Fibroblast of peridontal ligament (primary cell): ENCODE results near the gene FERMT3.

Experiments used
- DNase-seq: peaks from one replicate; pipeline ENCODE4 v3.0.0-alpha.2; 2010; ENCODE audit errors: extremely low read depth

FERMT3 gene

DNA sequence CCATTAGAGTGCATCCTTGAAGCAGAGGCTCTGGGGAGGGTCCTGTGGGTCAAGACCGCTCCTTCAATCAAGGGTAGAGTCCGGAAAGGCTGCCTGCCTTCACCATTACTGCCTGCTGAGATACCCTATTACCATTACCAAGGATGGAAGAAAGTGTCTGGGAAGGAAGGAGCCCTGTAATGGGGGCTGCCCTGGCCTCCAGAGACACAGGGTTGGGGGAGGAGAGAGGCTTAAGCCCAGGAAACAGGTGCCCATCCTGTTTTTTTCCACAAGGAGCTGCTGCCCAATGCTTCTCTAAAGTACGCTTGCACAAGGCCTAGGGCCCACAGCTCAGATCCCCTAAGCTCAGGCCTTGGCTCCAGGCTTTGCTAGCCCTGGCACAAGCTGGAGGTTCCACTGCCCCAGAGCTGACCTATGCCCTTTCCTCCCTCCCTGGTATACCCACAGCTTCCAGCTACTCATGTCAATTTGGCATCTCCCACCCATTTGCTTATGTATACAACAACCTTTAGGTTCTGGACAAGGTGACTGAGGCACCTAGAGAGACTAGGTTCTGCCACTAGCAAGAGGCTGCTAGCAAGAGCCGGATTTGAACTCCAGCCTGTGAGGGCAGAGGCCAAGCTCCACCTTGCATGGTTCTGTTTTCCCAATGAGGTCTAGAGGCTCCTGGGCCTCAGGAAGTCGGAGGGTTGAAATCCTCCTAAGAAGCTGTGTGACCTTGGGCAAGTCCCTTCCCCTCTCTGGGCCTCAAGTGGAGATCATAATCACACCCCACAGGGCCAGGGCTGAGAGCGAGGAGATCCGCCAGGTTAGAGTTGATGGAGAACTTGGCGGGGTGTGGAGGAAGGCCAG is 43.3 kb downstream of the FERMT3 start:
- no peak for DNase-seq

DNA sequence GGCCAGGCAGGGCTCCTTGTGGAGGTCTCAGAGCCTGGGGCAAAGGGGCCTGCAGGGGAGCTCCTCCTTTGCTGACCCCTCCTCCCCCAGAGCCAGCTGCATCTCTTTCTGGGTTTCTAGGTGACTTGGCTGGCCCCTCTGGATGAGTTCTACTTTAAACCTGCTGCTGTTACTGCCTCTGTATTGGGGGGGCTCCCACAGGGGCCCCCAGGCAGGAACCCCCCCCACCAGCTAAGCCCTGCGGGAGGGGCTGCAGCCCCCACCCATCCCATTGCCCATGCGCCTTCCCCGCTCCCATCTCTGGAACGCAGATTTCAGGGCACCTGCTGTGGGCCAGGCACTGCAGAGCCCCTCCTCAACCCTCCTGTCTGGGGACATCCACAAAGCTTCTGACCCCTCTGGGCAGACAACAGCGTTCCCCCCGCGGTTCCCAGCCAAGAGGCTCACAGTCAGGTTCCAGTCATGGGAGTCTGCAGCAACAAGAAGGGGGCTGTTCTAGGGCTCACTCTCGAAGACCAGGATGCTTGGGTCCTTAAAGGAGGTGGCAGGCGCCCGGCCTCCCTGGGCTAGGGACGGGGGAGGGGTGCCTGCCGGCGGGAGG is 44.0 kb downstream of the FERMT3 start:
- no peak for DNase-seq

DNA sequence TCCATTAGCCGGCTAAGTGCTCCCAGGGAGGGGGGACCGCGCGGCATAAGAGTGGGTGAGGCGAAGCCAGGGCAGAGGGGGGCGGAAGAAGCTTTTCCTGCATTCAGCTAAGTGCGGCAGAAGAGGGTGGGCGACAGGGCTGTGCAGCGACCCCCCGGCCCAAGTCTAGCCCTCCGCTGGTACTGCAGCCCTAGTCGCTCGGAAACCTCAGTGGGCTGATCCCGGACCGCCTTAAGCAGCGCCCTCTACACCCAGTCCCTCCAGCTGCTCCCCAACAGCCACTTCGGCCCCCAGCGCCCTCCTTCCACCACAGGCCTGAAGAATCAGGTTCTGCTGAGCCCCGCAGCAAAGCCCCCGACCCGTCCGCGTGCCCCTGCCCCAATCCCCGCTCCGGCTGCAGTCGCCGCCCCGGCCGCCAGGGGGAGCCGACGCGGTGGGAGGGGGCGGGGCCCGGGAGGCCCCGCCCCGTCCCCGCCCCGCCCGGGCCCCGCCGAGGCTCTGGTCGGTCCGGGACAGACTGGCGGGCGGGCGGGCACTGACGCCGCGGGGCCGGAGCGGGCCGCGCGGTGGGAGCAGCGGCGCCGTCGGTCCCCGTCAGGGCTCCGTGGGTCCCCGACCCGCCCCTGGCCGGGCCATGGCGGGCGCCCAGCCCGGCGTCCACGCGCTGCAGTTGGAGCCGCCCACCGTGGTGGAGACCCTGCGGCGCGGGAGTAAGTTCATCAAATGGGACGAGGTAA is 44.7 kb downstream of the FERMT3 start, which contains the start of gene PLCB3:
PLCB3 (plus strand) TSS at position 515 of the 737 bp plus-strand sequence; CDS start at position 635, 120 bp downstream.
- DNase-seq: no peak

DNA sequence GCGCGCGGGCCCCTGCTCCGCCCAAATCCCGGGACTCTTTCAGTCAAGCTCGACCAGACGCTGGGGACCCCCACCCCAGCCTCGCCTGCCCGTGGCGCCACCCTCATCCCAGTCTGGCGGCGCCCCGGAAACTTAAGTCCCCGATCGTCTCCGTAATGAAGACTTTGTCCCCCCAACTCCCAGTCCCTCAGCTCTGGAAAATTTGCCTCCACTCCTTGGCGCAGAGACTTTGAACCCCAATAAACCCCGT is 45.2 kb downstream of the FERMT3 start:
- no peak for DNase-seq

DNA sequence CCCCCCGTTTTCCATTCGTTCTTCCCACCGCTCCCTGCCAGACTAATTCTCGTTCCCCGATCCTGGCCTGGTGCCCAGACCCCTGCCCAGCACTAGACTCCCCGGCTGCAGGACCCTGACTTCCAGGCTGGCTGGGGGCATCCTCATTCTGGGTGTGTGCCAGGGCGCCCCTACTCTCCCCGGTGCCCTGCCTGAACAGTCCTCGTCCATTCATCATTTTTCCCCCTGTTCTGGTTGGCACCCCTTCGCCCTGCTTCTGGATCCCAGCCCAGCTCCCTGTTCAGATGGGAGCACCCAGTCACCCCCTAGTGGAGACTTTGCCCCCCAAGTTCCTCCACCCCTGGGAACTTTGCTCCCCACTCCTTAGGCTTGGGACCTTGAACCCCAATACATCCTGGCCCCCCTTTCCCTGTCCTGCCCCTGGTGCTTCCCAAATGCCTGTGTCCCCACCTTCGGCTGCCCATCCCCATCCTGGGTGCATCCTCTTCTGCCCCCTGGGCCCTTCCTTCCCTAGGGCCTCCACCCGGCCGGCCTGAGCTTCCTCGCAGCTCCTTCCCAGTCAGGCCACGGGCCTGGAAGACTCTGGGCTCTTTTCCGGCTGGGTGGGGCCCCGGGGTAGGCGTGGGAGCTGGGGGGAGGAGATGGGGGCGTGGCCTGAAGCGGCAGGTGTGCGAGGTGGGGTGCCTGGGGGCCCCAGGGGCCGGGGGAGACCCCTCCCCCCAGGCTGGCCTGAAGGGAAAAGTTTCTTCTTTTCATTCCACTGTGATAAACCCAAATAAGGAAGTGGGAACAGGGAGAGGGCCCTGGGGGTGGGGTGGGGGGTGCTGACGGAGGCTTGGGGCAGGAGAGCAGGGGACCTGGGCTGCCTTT is 45.7 kb downstream of the FERMT3 start:
- no peak for DNase-seq

DNA sequence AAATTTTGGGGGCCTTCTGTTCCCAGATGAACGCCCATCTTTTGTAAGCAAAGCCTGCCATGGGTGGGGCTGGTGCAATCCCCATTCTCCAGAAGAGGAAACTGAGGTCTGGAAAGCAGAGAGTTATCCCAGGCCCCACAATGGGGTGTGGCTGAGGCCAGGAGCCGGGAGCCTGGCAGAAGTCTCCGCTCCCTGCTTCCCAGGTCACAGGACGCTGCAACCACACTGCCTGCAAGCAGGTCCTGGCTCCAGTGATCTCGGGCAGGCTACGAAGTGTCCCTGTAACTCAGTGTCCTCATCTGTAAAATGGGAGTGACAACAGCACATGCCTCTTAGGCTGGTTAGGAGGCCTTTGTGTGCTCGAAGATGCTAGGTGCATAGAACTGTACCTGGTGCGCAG is 46.5 kb downstream of the FERMT3 start:
- no peak for DNase-seq

DNA sequence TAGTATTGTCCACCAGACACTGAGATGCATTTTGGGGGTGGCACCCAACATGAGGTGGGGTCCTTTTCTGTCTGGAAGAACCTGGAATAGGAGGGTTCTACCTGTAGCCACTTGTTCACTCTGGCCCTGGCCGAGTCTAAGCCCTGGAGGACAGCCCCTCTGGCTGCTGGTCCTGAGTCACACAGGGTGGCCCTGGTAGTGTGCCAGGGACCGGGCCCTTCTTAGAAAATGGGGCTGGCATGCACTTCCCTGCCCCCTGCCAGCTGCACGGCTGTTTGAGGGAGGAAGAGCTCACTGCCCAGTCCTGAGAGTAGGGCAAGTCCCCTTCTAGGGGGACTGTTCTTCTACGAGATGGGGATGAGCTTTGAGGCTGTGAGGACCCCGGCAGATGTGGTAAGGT is 47.0 kb downstream of the FERMT3 start:
- no peak for DNase-seq

DNA sequence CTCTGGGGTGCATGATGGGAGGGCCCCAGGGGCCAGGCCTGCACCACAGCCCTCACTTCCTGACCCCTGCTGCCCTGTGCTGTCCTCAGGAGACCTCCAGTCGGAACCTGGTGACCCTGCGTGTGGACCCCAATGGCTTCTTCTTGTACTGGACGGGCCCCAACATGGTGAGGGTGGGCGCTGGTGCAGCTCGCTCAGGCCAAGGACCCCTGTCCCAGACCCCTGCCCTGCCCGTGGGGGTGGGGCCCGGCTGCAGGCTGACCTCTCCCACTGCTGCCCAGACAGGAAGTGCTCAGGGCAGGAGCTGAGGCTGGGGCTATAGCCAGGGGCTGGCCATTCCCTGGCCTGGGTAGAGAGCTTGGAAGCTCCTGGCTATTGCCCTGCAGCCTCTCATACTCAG is 47.8 kb downstream of the FERMT3 start:
- DNase-seq: no peak

DNA sequence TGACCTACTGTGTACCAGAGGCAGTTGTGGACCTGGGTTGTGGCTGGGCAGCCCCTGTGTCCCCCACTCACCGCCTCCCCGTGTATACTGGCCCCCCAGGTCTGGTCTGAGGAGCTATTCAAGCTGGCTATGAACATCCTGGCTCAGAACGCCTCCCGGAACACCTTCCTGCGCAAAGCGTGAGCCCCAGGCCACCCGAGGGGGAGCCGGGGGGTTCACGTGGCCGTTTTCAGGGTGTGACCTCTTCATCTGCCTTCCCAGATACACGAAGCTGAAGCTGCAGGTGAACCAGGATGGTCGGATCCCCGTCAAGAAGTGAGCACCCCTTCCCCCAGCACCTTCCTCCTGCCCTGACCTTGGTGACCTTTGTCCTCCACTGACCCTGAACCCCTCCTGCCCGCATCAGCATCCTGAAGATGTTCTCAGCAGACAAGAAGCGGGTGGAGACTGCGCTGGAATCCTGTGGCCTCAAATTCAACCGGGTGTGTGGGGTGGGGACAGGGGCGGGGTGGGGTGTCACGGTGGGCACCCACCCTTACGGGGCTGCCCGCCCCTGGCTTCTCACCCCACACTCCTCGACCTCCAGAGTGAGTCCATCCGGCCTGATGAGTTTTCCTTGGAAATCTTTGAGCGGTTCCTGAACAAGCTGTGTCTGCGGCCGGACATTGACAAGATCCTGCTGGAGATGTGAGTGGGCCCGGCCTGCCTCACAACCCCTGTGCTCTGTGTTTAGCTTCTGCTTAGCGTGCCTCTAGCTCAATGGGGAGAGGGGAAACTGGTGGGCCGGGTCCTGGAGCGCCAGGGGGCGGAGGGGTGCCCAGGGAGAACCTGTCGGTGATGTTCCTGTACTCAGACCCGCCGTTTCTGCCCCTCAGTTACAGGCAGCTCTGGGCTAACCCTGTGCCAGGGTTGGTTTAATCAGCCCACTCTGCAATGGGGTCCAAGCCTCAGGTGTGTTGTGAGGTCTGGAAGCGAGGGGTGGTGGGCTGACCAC is 48.9 kb downstream of the FERMT3 start:
- DNase-seq: no peak

DNA sequence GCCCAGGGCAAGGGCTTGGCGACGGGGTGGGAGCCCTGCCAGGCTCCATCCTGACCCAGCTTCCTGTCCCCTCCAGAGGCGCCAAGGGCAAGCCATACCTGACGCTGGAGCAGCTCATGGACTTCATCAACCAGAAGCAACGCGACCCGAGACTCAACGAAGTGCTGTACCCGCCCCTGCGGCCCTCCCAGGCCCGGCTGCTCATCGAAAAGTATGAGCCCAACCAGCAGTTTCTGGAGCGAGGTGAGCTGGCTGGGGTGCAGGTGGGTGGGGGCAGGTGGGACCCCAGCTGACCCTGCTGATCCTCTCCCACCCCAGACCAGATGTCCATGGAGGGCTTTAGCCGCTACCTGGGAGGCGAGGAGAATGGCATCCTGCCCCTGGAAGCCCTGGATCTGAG is 49.8 kb downstream of the FERMT3 start:
- no peak for DNase-seq

DNA sequence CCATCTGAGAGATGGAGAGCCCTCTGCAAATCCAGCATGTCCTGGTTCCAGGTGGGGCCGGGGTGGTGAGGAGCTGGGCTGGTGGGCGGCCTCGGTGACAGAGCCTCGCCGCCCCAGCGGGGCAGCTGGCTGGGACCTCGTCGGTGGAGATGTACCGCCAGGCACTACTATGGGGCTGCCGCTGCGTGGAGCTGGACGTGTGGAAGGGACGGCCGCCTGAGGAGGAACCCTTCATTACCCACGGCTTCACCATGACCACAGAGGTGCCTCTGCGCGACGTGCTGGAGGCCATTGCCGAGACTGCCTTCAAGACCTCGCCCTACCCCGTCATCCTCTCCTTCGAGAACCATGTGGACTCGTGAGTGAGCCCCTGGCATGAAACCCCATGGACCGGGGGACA is 51.8 kb downstream of the FERMT3 start:
- DNase-seq: no peak

DNA sequence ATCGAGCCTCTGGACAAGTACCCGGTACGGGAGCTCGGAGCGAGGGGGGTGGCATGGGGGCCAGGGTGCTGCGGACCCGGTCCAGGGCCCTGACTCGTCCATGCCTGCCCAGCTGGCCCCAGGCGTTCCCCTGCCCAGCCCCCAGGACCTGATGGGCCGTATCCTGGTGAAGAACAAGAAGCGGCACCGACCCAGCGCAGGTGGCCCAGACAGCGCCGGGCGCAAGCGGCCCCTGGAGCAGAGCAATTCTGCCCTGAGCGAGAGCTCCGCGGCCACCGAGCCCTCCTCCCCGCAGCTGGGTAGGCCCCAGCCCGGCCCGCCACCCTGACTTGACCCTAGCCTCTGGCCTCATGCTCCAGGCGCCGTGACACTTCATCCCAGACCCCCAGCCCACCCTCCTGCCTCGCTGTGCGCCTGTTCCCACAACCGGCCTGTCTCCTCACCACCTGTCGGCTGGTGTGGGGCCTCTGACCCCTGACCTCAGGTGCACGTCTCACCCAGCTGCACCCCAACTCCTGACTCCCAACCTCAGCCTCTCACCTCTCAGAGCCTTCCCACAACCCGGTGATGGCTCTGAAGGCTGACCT is 52.5 kb downstream of the FERMT3 start:
- DNase-seq: no peak

DNA sequence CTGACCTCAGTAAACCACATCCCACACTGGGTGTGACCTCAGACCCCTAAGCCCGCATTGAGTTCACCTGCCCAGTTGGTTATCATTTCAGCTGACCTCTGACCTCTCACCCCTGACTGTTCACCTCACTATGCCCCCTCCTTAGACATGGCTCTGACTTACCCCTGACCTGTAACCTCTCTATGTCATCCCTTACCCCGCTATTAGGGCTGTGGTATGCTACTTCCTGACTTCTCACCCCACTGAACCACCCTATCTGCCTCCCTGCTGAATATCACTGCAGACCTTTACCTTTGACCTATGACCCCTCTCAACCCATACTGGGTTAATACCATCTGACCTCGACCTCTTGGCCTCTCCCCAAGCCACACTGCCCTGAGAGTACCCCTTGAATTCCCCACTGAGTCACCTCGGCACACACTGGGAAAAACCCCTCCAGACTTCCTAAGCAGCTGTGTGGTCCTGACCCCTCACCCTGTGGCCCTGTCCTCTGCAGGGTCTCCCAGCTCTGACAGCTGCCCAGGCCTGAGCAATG is 53.1 kb downstream of the FERMT3 start:
- DNase-seq: no peak

DNA sequence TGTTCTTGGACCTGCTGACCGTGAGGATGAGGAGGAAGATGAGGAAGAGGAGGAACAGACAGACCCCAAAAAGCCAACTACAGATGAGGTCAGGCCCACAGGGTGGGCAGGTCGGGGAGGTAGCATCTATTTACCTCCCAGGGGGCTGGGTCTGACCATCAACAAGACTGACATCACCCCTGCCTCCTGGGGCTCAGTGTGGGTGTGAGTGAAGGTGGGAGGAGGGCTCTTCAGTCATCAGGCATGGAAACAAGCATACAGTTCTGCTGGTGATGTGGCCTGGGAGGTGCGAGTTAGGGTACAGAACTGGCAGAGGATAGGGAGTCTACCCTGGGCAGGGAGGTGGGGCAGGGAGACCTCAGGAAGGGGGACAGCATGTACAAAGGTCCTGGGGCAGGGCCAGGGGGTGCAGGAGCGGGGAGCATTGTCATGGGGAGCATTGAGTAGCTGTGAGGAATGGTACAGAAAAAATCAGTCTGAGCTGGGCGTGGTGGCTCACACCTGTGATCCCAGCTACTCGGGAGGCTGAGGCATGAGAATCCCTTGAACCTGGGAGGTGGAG is 53.7 kb downstream of the FERMT3 start:
- DNase-seq: no peak

DNA sequence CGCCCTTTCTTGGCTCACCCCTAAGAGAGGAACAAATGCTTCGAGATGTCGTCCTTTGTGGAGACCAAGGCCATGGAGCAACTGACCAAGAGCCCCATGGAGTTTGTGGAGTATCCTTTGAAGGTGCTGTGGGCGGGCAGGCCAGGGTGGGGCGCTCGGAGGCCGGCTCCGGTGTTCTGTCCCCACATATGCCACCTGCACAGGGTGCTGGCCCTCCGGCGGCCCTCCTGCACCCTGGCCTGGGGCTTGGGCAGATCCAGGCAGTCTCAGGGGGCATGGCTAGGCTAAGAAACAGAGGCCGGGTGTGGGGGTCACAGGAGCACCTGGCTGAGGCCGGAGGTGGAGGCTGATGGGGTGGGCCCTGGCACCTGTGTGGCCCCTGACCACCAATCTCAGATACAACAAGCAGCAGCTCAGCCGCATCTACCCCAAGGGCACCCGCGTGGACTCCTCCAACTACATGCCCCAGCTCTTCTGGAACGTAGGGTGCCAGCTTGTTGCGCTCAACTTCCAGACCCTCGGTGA is 55.1 kb downstream of the FERMT3 start:
- DNase-seq: no peak

DNA sequence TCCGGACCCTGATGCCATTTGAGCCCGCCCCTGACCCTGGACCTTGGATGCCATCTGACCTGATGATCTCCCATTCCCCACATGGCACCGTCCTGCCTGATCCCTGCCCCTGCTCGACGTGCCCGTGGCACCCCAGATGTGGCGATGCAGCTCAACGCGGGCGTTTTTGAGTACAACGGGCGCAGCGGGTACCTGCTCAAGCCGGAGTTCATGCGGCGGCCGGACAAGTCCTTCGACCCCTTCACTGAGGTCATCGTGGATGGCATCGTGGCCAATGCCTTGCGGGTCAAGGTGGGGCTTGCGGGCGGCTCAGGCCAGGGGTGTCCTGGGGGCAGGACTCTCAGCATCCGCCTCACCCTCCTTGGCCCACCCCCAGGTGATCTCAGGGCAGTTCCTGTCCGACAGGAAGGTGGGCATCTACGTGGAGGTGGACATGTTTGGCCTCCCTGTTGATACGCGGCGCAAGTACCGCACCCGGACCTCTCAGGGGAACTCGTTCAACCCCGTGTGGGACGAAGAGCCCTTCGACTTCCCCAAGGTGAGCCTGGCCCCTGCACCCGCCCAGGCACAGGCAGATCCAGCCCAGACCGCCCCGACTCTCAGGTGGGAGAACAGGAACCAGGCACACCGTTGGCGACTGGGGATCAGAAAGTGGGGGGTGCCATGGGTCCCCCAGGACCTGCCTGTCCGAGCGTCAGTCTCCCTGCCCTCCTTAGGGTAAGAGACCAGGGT is 55.9 kb downstream of the FERMT3 start:
- no peak for DNase-seq

DNA sequence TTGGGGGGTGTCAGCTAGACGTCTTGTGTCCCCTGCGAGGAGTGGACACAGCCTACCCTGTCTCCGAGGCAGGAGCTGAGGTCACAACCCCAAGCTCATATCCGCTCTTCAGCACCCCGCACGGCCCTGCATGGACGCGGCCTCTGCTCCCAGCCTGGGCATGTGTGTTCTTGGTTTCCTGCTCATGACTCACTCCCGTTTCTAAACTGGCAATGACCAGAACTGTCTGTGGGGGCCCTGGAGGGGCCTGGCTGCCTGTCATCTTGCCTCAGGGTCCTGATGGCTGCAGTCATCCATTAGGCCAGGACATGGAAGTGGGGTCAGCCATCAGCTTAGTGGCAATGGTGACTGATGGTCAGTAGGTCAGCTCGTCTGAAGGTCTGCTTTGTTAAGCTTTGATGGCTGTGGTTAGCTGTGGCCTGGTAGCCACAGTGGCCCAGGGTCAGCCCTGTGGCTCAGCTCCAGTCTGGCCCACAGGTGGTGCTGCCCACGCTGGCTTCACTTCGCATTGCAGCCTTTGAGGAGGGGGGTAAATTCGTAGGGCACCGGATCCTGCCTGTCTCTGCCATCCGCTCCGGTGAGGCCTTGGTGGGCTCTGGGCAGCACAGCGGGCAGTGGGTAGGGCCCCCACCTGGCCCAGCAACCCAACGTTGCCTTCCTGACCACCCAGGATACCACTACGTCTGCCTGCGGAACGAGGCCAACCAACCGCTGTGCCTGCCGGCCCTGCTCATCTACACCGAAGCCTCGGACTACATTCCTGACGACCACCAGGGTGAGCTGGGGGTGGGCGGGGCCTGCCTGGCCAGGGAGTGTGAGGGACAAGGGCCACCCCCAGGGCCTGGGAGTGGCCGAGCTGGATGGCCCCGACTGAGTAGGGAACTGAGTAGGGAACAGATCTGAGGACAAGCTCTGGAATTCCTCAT is 56.8 kb downstream of the FERMT3 start:
- DNase-seq: no peak

DNA sequence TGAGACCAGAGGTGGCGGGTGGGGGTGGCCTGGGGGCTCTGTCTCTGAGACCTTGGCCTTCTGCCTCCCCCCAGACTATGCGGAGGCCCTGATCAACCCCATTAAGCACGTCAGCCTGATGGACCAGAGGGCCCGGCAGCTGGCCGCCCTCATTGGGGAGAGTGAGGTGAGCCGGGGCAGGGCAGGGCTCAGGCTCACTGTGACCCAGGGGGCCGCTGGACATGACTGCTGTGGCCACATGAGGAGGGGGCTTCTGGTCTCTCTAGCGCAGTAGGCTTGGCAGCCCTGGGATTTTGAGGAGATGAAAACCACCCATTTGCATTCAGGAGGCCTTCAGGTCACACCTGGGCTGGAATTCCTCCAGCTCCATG is 57.4 kb downstream of the FERMT3 start:
- no peak for DNase-seq
